GM12873 (cell line): Measurements from ENCODE around the gene SRRM3.

Experiments used
- TF ChIP-seq, protein P1 (sequence below): IDR thresholded peaks from 2 replicates; pipeline ENCODE4 v1.5.1; 2012; ENCODE audit warnings: low read depth, mild to moderate bottlenecking, moderate library complexity, low read length, control low read depth; ENCODE audit not compliant: insufficient read depth; ENCODE audit errors: missing control alignments

The SRRM3 gene

DNA sequence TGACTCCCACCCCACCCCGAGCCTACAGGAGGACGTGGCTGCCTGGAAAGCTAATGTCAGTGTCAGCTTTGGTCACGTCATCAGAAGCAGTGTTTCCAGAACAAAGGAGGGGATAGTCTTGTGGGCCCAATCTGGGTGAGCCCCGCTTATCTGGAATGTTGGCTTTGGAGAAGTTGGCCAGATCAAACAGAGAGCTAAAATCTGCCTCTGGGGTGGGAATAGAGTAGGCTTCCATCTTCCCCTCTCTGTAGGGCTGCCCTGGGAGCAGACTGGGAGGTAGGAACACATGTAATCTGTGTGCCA lies 32.5 kb downstream of the SRRM3 start:
- TF ChIP-seq, protein P1, sequence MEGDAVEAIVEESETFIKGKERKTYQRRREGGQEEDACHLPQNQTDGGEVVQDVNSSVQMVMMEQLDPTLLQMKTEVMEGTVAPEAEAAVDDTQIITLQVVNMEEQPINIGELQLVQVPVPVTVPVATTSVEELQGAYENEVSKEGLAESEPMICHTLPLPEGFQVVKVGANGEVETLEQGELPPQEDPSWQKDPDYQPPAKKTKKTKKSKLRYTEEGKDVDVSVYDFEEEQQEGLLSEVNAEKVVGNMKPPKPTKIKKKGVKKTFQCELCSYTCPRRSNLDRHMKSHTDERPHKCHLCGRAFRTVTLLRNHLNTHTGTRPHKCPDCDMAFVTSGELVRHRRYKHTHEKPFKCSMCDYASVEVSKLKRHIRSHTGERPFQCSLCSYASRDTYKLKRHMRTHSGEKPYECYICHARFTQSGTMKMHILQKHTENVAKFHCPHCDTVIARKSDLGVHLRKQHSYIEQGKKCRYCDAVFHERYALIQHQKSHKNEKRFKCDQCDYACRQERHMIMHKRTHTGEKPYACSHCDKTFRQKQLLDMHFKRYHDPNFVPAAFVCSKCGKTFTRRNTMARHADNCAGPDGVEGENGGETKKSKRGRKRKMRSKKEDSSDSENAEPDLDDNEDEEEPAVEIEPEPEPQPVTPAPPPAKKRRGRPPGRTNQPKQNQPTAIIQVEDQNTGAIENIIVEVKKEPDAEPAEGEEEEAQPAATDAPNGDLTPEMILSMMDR: no peak

DNA sequence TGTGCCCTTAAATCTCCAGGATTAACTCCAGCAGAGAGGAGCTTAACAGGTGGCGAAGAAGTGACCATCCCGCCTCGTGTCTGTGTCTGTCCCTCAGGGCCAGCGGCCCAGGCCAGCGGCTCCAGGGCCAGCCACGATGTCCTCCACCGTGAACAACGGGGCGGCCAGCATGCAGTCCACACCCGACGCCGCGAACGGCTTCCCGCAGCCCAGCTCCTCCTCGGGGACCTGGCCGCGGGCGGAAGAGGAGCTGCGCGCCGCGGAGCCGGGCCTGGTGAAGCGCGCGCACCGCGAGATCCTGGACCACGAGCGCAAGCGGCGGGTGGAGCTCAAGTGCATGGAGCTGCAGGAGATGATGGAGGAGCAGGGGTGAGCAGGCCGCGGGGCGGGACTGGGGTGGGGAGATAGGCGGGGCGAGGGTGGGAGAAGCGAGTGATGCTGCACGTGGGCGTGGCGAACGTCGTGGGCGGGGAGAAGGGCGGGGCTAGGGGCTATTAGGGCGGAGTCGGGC lies 33.3 kb downstream of the SRRM3 start:
- TF ChIP-seq, protein P1: no peak

DNA sequence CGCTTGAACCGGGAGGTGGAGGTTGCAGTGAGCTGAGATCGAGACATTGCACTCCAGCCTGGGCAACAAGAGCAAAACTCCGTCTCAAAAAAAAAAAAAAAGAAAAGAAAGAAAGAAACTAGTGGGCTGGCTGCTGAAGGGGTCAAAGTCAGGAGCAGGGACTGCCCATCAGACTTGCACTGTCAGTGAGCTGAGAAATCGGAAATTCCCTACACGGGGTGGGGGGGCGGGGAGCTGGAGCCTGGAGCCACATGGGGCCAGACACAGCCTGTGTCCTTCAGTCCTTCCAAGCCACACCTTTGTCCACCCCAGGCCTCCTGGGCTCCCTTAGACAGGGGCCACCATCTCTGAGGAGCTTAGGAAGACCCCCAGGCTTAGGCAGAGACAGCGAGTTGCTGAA lies 34.5 kb downstream of the SRRM3 start:
- TF ChIP-seq, protein P1: no peak

DNA sequence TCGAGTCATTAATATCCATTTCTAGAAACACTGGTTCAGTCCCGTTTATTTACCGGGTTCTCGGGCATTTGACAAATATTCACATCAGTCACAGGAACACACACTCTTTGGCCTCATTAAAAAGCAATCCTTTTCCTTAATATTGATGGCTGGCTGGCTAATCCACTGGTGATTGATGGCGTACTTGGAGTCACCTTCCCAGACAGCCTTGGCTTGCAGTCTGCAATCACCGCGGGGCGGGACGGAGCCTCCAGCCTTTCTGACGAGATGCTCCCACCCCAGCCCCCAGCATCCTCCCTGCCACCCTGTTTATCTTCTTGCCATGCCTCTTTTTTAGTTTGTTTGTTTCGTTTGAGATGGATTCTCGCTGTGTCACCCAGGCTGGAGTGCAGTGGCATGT lies 36.6 kb downstream of the SRRM3 start:
- TF ChIP-seq, protein P1: no peak

DNA sequence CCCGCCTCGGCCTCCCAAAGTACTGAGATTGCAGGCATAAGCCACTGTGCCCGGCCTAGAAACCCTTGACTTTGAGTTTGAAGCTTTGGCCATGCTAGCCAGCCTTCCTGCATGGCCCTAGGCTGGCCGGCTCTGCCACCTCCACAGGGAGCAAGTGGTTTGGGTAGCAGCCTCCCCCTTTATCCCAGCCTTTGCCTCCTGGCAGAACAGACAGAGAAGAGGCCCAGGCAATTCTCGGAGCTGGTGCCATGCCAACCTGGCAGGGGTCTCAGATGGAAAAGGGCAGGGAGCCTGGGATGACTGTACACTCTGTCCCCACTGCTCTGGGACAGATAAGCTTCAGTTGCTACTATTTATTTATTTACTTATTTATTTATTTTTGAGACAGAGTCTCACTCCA lies 39.4 kb downstream of the SRRM3 start:
- TF ChIP-seq, protein P1: no peak

DNA sequence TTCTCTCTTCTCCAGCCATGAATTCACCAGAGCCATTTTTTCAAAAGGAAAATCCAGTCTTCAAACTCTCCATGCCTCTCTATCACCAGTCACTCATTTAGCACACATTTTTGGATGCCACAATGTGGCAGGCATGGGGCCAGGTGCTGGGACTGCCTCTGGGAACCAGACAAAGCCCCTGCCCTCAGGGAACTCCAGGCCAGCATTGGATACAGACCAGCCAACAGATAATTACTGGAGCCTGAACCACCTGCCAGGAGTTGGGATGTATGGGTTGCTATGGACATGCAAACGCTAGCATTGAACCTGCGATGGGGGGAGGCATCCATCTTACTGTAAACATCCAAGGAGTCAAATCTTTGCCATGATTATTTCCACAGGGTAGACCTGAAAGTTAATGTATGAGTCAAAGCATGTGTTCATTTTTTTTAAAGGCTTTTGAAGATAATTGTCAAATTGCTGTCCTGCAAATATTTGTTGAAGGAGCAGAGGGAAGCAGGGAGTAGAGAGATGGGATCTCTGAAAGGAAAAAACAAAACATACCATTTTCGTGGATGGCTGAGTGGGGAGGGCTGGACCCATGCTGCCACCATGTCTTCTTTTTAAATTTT lies 43.2 kb downstream of the SRRM3 start:
- TF ChIP-seq, protein P1: no peak

DNA sequence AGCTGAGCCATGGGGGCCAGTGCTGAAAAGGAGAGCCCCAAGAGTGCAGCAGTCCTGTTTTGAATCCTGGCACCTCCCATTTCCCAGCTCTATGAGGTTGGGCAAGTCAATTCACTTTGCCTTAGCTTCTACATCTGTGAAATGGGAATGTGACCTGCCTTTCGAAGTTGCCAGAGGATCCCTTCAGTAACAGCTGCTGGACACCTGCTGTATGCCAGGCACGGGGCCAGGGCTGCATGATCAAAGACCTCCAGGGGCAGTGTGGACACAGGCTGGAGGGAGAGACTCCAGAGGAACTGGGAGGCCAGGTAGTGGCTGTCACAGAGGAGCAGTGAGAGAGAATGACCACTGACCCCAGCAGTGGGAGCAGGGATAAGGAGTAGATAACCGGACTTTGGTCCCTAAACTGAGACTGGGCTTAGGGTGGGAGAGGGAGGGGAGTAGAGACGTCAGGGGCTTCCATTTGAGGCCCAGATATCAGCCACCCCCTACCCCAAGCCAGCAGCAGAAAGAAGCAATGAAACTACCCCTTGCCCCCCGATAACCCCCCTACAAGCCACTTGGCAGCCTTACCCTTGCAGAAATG lies 45.2 kb downstream of the SRRM3 start:
- TF ChIP-seq, protein P1: no peak
